Activated CD8-positive, alpha-beta memory T cell treated with anti-CD3 and anti-CD28 coated beads for 1 hour (primary cell): ENCODE measurements around the gene MARVELD1.

Experiments used
- DNase-seq, 2 donors: peaks; one replicate each; pipeline ENCODE4 v3.0.0-alpha.2; 2020; ENCODE audit warnings: low read depth in 1 of 2; ENCODE audit errors: extremely low read depth in 1 of 2

The MARVELD1 gene

DNA sequence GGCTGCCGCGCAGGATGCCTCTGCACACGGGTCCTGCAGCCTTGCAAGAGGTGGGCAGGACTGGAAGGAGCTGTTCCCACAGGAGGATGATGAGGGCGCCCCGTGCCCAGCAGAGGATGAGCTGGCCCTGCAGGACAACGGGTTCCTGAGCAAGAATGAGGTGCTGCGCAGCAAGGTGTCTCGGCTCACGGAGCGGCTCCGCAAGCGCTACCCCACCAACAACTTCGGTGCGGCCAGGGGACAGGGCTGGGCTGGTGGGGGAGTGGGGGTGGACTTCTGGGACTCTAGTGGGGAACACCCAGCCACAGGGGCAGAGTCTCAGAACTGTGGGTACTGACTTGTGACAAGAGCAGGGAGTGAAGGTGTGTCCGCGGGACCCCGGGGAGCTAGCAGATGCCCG is 39.4 kb downstream of the MARVELD1 start:
- no peak for DNase-seq

GRCh38 chr10:97754726-97755125 is 41.2 kb downstream of the MARVELD1 start:
- no peak for DNase-seq

GRCh38 chr10:97755718-97756117 is 42.2 kb downstream of the MARVELD1 start:
- no peak for DNase-seq

DNA sequence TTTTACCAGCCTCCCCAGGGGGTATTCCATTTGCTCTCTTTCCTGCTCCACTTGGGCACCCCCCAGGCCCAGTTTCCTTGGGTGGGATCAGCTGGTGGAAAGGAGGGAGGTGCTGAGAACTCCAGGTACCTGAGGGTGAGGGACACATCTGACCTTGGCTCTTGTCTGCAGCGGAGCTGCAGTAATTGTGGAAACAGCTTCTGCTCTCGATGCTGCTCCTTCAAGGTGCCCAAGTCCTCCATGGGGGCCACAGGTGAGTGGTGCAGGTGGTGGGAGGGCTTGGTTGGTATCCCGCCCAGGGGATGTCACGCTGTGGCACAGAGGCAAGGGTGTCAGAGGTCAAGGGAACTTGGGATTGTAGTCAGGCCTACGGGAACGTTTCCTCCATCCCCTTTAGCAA is 43.9 kb downstream of the MARVELD1 start:
- DNase-seq = no peak

GRCh38 chr10:97759158-97759887 is 45.8 kb downstream of the MARVELD1 start:
- peak in 1 of 2 donors; percentile 32 for DNase-seq

- no peak for DNase-seq
These were observed 46.4 kb downstream of the MARVELD1 start for GRCh38 chr10:97759946-97760345.

DNA sequence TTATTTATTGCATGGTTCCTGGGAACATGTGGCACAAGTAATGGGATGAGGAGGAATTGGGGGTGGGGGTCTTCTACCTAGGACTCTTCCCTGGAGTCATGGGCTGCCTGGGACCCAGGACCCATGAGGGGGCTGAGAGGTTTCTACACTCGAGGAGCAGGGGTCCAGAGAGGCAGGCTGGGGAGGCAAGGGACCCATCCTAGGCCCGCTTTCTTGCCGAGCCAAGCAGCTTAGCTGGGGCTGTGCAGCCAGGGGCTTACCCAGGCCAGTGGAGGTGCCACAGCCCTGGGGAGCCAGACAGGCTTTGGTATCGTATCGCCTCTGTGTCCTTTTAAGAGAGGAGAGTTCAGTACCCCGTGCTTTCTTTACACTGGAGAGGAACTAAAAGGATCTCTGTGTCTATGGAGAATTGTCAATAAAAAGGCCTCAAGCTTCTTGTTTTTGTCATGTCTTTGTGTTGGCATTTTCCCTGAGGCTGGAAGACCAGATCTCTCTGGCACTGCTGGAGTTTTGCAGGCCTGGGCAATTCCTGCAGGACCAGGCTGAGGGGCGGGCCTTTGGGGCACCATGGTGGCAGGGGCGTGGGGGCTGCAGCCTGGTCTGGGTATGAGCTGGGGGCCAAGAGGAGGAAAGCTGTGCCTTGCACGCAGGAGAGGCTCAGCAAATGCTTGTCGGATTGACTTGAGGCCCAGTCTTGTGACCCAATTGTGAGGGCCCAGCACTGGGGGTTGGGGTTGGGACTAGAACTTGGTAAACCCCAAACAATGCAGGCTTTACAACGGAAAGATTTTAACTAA is 47.1 kb downstream of the MARVELD1 start:
- DNase-seq = no peak

GRCh38 chr10:97761331-97761865 is 47.9 kb downstream of the MARVELD1 start:
- no peak for DNase-seq

- DNase-seq = no peak
These were observed 48.5 kb downstream of the MARVELD1 start for GRCh38 chr10:97762056-97762455.

DNA sequence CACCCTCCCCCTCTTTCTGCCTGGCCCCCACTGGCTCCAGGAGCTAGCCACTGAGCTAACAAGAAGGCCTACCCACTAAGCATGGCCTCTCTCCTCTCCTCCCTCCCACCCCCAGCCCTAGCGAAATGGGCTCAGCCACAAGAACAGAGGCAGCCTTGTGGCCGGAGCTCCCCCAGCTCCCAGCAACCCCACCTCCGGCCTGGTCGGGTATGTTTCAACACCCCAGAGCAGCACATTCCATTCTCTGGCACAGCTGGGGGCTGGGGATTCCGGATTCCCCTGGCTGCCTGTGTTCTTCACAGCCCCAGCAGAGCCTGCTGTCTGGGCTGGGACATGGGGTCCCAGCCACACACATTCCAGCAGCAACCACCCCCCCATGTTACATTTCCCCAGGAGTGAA is 49.3 kb downstream of the MARVELD1 start:
- no peak for DNase-seq

DNA sequence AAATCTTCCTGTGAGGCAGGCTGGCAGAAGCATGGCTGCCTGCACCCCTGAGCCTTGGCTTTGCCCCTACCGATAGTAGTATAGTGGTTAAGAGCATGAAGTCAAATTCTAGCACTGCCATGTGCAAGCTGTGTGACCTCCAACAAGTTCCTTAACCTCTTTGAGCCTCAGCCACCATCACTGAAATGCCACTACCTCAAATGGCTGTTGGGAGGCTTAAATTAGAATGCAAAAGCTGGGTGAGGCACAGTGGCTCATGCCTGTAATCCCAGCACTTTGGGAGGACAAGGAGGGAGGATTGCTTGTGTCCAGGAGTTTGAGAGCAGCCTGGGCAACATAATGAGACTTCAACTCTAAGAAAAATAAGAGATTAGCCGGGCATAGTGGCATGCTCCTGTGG is 49.9 kb downstream of the MARVELD1 start:
- DNase-seq = no peak

DNA sequence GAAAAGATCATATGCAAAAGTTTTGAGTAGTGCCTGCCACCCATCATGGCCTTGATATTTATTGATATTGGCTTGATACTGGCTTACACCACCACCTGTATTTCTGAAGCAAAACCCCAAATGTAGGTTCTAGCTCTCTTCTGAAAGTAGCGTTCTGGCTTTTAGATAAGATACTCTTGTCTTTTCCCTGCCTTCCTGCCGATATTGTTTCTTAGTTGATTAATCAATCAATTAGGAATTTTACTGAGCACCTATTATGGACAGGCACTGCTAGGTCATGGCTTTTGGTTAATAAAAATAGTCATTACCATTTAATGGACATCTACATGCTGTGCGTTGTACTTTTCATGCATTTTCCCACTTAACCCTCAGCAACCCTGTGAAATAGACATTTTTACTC is 50.4 kb downstream of the MARVELD1 start:
- DNase-seq = no peak

DNA sequence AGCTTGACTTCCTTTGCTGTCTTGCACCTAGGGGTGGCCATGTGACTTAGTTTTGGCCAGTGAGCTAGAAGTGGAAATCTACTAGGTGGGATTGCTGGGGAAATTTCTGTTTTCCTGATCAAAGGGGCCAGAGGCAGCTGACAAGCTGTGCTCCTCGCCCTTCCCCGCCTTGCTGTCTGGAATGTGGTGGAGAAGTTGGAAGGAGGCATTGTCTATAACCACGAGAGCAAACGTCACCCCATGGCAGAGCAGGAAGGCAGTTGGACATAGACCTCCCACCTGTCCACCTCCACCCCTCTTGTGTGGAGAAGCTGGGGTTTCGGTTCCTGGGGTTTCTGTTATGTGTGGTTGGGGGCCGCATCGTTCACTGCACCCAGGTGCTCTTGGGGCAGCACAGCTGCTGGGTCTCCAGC is 51.0 kb downstream of the MARVELD1 start:
- DNase-seq = no peak

DNA sequence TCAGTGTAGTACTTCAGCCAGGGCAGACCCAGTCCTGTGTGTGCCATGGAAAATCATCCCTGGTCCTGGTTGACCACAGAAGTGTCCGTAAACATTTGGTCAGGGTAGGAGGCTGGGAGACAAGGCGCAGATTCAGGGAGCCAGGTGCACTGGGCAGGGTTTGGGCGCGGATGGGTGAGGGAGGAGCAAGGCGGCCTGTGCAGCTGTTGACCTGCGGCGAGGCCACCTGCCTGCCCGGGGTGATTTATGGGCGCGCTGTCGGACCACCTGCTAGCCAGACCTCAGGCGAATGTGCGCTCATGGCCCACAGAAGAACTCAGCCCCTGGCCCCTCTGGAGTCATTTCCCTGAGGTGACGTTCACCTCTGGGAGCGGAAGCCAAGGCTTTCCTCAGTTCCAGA is 51.7 kb downstream of the MARVELD1 start:
- no peak for DNase-seq

- DNase-seq = no peak
These were observed 52.7 kb downstream of the MARVELD1 start for GRCh38 chr10:97766106-97766810.

GRCh38 chr10:97766996-97767924 is 53.7 kb downstream of the MARVELD1 start:
- DNase-seq = no peak
